ENCODE measurements around the gene CHP2.
"Not testable (repeated sequence)": the region's sequence is repeated elsewhere in the genome, so short reads cannot be mapped to it uniquely, and the experiment has no call there.

CHP2 gene

GRCh38 chr16:23754594-23755483 is at the start of gene CHP2:
Gene CHP2 (plus strand): TSS chr16:23755026. CDS start chr16:23755050, 24 bp downstream.
- no peak for DNase-seq

- DNase-seq: no peak
These were observed 49.3 kb upstream of the CHP2 start for GRCh38 chr16:23705517-23705902.

- no peak for DNase-seq
These were observed 48.4 kb upstream of the CHP2 start for GRCh38 chr16:23706439-23706838.

GRCh38 chr16:23709536-23709935 is 45.3 kb upstream of the CHP2 start:
- DNase-seq: no peak

- DNase-seq: no peak
These were observed 44.8 kb upstream of the CHP2 start for GRCh38 chr16:23710008-23710407.

GRCh38 chr16:23710504-23710903 is 44.3 kb upstream of the CHP2 start:
- DNase-seq: no peak

GRCh38 chr16:23711785-23712184 is 43.0 kb upstream of the CHP2 start:
- DNase-seq: no peak

GRCh38 chr16:23712976-23713375 is 41.9 kb upstream of the CHP2 start, which contains the start of gene ERN2:
Gene ERN2 (minus strand): TSS chr16:23713222. CDS start chr16:23713187, 35 bp downstream.
- DNase-seq: no peak

GRCh38 chr16:23716484-23716883 is 38.3 kb upstream of the CHP2 start:
- no peak for DNase-seq

- not testable (repeated sequence) for DNase-seq
These were observed 32.1 kb upstream of the CHP2 start for GRCh38 chr16:23722613-23723240.

GRCh38 chr16:23724096-23724784 is 30.6 kb upstream of the CHP2 start:
- DNase-seq: no peak

- DNase-seq: no peak
These were observed 30.1 kb upstream of the CHP2 start for GRCh38 chr16:23724785-23725131.

- DNase-seq: no peak
These were observed 28.1 kb upstream of the CHP2 start for GRCh38 chr16:23726710-23727109.

- no peak for DNase-seq
These were observed 26.7 kb upstream of the CHP2 start for GRCh38 chr16:23728112-23728477.

- DNase-seq: peak; percentile 57
These were observed 25.1 kb upstream of the CHP2 start for GRCh38 chr16:23729503-23730424.

- no peak for DNase-seq
These were observed 20.5 kb upstream of the CHP2 start for GRCh38 chr16:23734176-23734893.

- not testable (repeated sequence) for DNase-seq
These were observed 17.3 kb upstream of the CHP2 start for GRCh38 chr16:23737423-23738028.

- DNase-seq: no peak
These were observed 15.3 kb upstream of the CHP2 start for GRCh38 chr16:23739516-23739915.

GRCh38 chr16:23741675-23742303 is 13.0 kb upstream of the CHP2 start:
- no peak for DNase-seq

GRCh38 chr16:23742766-23743165 is 12.1 kb upstream of the CHP2 start:
- DNase-seq: no peak

GRCh38 chr16:23745263-23745662 is 9.6 kb upstream of the CHP2 start:
- no peak for DNase-seq

Data from EL (cell line).